ENCODE data around the gene LHX3. TPM values are rescaled to one million over a fixed set of nuclear protein-coding genes. Genes with fewer than 3 reads are reported as not detected.

The LHX3 gene
- total RNA-seq, 2 experiments from 2014 or later: 0.11 to 0.16 TPM

GRCh38 chr9:136225748-136226679, 21.1 kb upstream of the LHX3 start:
- ATAC-seq (ENCODE audit: poor library complexity) (peak; percentile 73), DNase-seq (peak; percentile 47 to 85 (median 66))
- Mint-ChIP-seq H3K9me3 (no peaks in the 10 kb centered on the region), H3K27ac (peak overlapping the region; percentile 95), H3K4me1 (ENCODE audit: low read depth) (peaks cover 17% of the 10 kb centered on the region), H3K4me3 (peak overlapping the region; percentile 79), H3K27me3 (no peaks in the 10 kb centered on the region), H3K36me3 (ENCODE audit: low read depth) (peaks cover 41% of the 10 kb centered on the region)
- peak overlapping the region; percentile 25 to 67 for H3K27ac ChIP-seq (ENCODE audit: low read depth in 1 of 2, low read length in 2 of 2)
- peak overlapping the region; percentile 1 for H3K4me3 ChIP-seq (ENCODE audit: low read length)
- intact Hi-C loops (cut with DNase I, micrococcal nuclease): no loop called here
- H3K4me1 ChIP-seq (ENCODE audit: insufficient read depth, low read length): peaks cover 25% of the 10 kb centered on the region
- H3K9me3 ChIP-seq (ENCODE audit: control insufficient read depth in 1 of 2, insufficient read depth in 1 of 2, low read length in 2 of 2): no peaks in the 10 kb centered on the region
- H3K27me3 ChIP-seq (ENCODE audit: control insufficient read depth in 1 of 2, insufficient read depth in 2 of 2, low read length in 2 of 2): no peaks in the 10 kb centered on the region
- ChIA-PET CTCF (no interaction called here), POLR2A (no interaction called here)
- H3K36me3 ChIP-seq (ENCODE audit: insufficient read depth, low read length): peaks cover 39% of the 10 kb centered on the region
- TF ChIP-seq CTCF (IDR thresholded peaks at IDR 0.05): peak; percentile 78

GRCh38 chr9:136225366-136225747, 20.4 kb upstream of the LHX3 start:
- Mint-ChIP-seq H3K27ac (peak overlapping the region; percentile 95), H3K9me3 (no peaks in the 10 kb centered on the region), H3K4me1 (ENCODE audit: low read depth) (peaks cover 17% of the 10 kb centered on the region), H3K4me3 (peak overlapping the region; percentile 79), H3K36me3 (ENCODE audit: low read depth) (peaks cover 46% of the 10 kb centered on the region), H3K27me3 (no peaks in the 10 kb centered on the region)
- ChIA-PET POLR2A (no interaction called here), CTCF (no interaction called here)
- no peak for TF ChIP-seq CTCF (IDR thresholded peaks at IDR 0.05)
- Histone ChIP-seq H3K27me3 (ENCODE audit: control insufficient read depth in 1 of 2, insufficient read depth in 2 of 2, low read length in 2 of 2) (no peaks in the 10 kb centered on the region), H3K9me3 (ENCODE audit: control insufficient read depth in 1 of 2, insufficient read depth in 1 of 2, low read length in 2 of 2) (no peaks in the 10 kb centered on the region), H3K4me1 (ENCODE audit: insufficient read depth, low read length) (peaks cover 28% of the 10 kb centered on the region), H3K36me3 (ENCODE audit: insufficient read depth, low read length) (peaks cover 39% of the 10 kb centered on the region), H3K27ac (ENCODE audit: low read depth in 1 of 2, low read length in 2 of 2) (peak overlapping the region; percentile 25 to 67), H3K4me3 (ENCODE audit: low read length) (peak overlapping the region; percentile 1)
- peak in 8 of 14 experiments; percentile 10 to 74 (median 36) for DNase-seq
- intact Hi-C loops (cut with DNase I, micrococcal nuclease): no loop called here
- ATAC-seq (ENCODE audit: poor library complexity): peak; percentile 41

GRCh38 chr9:136223871-136224640, 19.1 kb upstream of the LHX3 start:
- peaks cover 41% of the 10 kb centered on the region for H3K36me3 ChIP-seq (ENCODE audit: insufficient read depth, low read length)
- H3K4me3 Mint-ChIP-seq: no peak overlapping the region
- intact Hi-C loops (cut with DNase I, micrococcal nuclease): no loop called here
- peaks cover 59% of the 10 kb centered on the region for H3K36me3 Mint-ChIP-seq (ENCODE audit: low read depth)
- TF ChIP-seq CTCF (IDR thresholded peaks at IDR 0.05): no peak
- peaks cover 32% of the 10 kb centered on the region for H3K4me1 ChIP-seq (ENCODE audit: insufficient read depth, low read length)
- CTCF ChIA-PET: no interaction called here
- peak overlapping the region in 1 of 2 donors; percentile 67 for H3K27ac ChIP-seq (ENCODE audit: low read depth in 1 of 2, low read length in 2 of 2)
- ATAC-seq (ENCODE audit: poor library complexity): no peak
- H3K27ac Mint-ChIP-seq: no peak overlapping the region
- no peaks in the 10 kb centered on the region for H3K9me3 Mint-ChIP-seq
- no peaks in the 10 kb centered on the region for H3K27me3 Mint-ChIP-seq
- no peaks in the 10 kb centered on the region for H3K9me3 ChIP-seq (ENCODE audit: control insufficient read depth in 1 of 2, insufficient read depth in 1 of 2, low read length in 2 of 2)
- POLR2A ChIA-PET: interaction anchor here (0.6 kb wide), 1 partner anchor 43 kb away, joined by 3 read pairs; no protein-coding TSS in a partner anchor
- peaks cover 17% of the 10 kb centered on the region for H3K4me1 Mint-ChIP-seq (ENCODE audit: low read depth)
- H3K4me3 ChIP-seq (ENCODE audit: low read length): no peak overlapping the region
- DNase-seq: no peak
- no peaks in the 10 kb centered on the region for H3K27me3 ChIP-seq (ENCODE audit: control insufficient read depth in 1 of 2, insufficient read depth in 2 of 2, low read length in 2 of 2)
